GM19463 (cell line): ENCODE measurements around the gene NDP.

Experiments
- ATAC-seq: cut with Tn5 transposase; IDR thresholded peaks from one replicate; pipeline ENCODE4 v1.9.1; 2021; ENCODE audit warnings: mild to moderate bottlenecking, moderate library complexity; ENCODE audit not compliant: unreplicated experiment

Gene NDP, protein sequence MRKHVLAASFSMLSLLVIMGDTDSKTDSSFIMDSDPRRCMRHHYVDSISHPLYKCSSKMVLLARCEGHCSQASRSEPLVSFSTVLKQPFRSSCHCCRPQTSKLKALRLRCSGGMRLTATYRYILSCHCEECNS

DNA sequence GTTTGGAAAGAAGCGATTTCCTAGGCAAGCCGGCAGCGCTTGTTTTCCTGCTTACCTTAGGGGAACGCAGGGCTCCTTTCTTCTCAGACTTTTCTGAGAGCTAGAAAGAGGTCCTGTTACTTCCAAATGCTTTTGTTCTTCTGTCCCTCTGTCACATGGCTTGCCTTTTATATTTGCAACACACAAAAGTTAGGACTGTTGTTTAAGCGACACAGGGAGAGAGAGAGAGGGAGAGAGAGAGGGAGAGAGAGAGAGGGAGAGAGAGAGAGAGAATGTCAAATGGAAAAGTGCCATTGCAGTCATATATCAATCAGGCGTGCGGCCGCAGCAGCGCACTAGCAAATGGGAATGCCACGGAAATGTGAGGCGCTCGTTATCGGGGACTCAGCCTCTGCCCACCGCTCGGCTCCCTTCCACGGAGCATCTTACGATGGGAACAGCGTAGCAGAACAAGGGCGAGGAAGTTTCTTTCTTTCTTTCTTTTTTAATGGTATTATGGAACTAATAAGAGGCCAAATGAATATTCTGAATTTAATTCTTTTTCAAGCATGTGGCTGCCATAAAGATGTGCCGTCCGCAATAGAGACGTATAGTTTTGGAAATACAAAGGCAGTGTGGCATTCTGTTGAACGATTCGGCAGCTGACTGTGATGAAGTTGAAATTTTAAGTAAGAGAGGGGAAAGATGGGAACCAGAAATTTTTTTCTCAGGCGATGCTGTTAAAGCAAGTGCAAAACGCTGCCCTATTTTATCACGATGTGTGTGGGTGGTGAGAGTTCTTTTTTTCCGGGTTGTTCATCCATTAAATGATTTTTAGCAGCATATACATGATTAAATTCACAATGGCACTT is at the start of gene NDP:
Gene NDP, minus strand, starts transcription at position 142 of the 851 bp plus-strand sequence. CDS start 14,745 bp downstream, outside the sequence.
- no peak for ATAC-seq

DNA sequence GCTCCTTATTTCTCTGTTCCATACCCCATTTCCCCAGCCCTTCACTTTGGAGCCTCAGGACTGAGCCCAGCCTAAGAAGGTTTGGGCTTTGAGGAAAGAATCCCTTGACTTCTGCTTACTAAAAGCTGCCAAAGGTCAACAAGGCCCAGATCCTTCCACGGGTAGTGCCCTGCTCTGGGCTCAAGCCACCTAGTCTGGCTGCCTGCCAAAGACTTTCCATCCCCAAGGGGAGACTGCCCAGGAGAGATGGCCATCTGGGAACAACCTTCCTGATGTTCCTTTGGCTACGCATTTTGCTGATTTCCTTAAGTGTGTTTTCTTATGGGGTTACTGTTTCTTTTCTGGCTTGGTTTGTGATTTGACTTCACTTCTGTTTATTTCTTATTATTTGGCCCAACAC is 49.8 kb upstream of the NDP start:
- no peak for ATAC-seq

DNA sequence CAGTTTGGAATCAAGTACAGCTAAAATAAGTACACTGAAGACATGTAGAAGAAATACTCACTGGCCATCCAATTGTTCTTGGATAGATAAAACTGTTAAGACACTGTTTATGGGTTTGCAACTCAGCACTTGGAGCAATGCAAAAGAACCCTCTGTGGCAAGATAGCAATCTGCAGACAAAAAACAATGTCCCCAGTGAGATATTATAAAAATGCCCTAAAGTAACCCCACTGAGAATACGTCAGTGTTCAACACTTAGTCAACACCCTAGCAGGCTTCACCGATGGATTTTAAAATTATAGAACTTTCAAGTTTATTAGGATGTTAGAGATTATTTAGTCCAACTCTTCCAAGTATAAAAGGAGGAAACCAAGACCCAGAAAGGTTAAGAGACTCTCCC is 47.5 kb upstream of the NDP start:
- no peak for ATAC-seq

DNA sequence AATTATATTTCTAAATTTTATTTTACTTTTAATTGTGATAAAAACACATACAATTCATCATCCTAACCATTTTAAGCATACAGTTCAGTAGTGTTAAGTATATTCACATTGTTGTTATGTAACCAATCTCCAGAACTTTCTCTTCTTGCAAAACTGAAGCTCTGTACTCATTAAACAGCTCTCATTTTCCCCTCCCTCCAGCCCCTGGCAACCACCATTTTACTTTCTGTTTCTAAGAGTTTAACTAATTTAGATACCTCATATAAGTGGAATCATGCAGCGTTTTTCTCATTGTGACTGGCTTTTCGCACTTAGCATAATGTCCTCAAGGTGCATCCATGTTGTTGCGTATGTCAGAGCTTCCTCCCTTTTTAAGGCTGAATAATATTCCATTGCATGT is 46.7 kb upstream of the NDP start:
- ATAC-seq, result no peak

DNA sequence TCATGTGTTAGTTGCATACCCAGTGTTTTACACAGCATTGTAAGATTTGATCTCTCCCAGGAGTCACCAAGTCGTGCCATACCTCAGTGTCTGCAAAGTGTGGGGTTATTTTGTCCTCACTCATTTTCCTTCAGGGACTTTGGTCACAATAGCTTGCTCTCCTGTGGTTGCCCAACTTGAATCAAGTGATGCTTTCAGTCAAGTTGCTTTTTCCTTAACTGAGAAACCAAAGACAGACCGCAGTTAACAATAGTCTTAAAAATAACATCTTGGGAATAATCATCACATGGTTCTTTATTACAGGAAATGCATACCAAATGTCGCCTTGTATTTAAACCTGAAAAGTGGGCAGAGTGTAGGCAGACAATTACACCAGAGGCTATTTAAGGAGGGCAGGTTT is 44.5 kb upstream of the NDP start:
- no peak for ATAC-seq

DNA sequence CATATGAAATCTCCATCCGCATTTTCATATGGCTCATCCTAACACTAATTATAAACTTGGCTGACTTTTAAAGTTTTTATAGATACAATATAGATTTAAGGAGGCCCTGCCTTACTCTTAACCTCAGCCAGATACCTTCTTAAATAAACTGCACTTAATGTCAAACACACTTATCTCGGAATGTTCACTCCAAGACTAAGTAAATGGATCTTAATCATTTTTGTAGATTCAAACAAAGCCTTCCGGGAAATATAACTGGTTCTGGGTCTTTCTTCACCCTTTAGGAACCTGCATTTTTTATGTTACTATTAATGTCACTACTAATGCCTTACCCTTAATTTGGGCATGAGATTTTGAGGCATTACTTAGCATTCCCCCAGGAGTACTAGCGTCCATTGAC is 43.7 kb upstream of the NDP start:
- no peak for ATAC-seq

DNA sequence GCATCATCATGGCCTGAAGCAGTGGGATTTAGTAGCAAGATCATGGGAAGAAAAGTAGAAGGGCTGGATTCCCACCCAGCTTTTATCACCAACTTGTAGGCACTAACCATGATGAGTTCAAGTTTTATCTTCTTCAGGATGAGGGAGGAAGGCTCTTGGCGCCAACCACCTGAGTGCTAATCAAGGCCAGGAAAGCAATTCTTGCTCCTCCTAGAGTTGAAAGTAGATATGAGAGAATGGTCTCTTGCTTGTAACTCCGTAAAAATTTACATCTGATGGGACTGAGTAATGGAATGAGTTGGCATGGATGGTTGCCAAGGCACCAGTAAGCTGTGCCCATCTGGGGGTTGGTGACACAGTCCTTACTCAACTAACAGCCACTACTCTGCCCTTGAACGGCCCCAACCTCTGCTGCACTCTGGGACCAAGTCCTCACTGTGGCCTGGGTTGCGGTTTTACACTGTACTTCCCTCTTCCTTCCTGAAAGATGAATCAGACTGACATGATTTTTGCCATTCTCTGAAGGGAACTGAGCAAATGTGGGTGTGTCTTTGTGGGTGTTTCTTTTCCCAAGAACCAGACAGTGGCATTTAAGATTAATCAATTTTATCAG is 39.4 kb upstream of the NDP start:
- ATAC-seq, result no peak

DNA sequence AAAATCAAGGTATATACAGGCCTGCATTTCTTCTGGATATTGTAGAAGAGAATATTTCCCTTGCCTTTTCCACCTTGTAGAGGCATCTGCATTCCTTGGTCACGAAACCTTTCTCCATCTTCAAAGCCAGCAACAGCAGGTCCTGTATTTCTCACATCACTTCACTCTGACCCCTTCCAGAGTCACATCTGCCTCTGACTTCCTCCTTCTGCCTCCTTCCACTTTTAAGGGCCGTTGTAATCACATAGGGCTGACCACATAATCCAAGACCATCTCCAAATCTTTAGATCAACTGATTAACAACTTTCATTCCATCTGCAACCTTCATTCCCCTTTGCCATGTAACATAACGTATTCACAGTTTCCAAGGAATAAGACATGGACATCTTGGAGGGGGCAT is 38.3 kb upstream of the NDP start:
- no peak for ATAC-seq

DNA sequence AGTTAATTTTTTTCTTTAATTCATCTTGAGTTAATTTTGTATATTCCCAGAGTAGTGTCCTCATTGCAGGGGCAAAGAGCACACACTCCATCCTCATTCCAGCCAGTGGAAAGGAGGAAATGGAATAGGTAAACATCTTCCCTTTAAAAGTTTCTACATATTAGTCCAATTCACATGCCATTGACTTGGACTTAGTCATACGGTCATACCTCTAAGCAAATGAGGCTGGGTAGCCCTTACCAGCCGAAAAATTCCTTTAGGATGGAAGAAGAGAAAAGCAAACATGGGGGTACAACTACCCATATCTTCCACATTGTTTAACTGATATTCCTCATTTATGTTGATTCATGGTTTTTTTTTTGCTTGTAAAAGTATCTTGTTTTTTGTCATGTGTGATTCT is 37.4 kb upstream of the NDP start:
- no peak for ATAC-seq

DNA sequence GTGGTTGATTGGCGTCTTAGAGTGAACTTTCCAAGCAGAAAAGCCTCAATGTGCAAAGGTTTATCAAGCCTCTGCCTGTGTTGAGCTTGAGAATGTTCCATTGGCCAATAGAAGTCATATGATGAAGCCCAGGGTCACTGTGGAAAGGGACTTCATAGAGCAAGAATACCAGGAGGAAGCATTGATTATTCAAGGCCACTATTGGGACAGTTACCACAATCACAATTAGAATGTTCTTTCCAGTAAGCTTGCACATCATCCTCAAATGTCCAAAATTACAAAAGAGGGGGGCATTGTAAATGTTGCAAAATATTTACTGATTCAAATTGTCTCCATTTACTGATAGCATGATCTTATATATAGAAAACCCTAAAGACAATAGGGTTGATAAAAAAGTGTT is 32.9 kb upstream of the NDP start:
- ATAC-seq, result no peak

DNA sequence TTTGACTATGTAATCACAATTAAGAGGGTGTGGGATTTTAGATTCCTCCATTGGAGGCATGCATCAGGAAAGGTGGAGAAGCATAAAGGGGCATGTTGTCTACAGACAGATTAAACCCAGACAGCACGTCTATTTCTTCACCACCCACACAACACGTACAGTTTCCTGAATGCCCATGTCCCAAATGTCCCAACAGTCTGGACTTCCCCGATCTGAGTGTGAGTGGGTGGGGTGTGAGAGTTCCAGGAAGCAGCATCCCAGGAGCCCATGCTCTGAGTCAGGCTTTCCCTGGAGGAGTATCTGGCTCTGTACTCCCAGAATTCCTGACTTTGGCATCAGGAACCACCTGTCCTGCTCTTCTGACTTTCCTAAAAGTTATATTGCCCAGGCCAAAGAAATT is 30.8 kb upstream of the NDP start:
- ATAC-seq, result no peak

DNA sequence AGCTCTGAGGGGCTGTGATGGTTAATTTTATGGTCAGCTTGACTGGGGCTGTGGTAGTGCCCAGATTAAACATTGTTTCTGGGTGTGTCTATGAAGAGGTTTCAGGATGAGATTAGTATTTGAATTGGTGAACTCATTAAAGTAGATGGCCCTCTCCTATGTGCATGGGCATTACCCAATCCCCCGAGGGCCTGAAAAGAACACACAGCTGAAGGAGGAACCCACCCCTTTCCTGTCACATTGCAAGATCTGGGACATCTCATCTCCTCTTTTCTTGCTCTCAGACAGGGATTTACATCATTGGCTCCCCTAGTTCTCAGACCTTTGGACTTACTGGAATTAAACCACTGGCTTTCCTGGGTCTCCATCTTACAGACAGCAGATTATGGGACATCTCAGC is 29.4 kb upstream of the NDP start:
- no peak for ATAC-seq

DNA sequence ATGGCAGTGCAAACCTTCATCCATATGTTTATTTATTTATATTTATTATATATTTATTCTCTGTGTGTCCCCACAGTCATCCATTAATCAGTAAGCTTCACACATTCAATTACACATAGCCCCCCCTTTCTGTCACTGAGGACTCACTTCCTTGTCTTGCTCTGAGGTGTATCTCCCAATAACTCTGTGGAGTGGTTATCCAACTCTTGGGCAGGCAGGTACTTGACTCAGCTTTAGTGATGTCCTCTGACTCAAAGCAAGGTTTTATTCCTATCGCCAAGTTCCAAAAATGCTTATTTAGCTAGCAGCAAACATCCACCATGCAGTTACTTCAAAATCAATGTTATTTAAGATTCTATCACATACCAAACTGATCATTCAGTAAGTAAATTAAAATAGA is 25.2 kb upstream of the NDP start:
- ATAC-seq, result no peak

DNA sequence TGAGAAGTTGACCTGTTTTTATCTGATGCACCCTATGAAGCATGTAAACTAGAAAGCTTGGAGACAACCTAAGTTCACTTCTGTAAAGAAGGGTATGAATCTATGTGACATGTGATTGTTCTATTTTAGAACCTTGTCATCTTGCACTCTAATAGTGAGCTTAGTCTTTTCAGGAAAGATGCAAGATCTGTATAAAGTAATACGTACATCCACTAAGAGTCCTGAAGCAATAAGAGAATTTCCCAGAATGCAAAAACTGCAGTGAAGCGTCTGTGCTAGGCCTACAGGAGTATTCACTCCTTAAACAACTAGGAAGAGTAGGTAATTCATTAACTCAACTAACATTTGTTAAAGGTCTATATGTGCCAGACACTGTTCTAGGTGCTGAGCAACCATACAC is 23.3 kb upstream of the NDP start:
- no peak for ATAC-seq

DNA sequence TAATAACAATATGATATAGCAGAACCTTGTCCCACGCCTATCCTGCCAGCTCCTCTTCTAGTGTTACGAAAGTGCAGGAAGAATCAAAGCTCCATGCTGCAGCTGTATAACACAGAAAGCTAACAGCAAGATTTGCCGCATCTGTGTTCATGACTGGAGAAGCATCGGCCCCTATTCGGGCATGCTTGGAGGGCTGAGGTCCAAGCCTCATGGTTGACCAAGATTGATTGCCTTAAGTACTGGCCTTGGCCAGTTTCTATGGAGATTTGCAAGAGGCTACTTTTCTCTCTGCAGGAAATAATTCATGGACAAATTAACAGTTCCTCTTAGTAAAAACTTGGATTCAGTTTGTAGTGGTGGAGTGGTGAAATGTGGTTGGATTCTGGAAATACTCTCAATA is 12.9 kb upstream of the NDP start:
- ATAC-seq, result no peak

DNA sequence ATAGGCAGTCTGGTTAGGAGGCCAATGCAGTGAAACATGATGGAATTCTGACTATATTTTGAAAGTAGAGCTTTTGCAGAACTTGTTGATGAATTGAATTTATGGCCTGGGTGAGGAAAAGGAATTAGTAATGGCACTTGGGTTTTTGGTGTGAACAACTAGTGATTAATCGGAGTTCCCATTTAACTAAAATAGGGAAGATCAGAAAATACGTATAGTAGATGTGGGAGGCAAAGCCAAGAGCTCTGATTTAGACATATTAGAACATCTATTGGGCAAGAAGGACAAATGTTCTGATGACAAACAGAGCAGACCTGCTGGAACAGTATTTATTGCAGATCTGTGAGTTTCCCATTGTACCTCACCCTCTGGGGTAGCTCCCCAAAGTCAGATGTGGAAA is 12.3 kb upstream of the NDP start:
- no peak for ATAC-seq

DNA sequence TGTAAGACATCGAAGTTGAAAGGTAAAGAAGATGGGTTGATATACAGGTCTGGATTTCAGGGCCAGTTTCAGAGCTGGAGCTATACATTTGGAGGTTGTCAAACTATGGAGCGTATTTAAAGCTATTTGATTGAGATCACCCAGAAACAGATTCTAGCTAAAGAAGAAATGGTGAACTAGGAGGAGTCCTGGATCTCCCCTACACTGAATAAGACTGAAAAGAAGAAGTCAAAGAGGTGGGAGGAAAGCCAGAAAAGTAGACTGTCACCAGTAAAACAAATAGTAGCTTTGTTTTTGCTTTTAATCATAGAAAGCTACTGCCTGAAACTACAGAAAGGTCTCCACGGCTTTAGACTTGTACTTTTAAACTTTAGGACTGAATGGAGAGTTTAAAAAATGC is 5.0 kb upstream of the NDP start:
- no peak for ATAC-seq

DNA sequence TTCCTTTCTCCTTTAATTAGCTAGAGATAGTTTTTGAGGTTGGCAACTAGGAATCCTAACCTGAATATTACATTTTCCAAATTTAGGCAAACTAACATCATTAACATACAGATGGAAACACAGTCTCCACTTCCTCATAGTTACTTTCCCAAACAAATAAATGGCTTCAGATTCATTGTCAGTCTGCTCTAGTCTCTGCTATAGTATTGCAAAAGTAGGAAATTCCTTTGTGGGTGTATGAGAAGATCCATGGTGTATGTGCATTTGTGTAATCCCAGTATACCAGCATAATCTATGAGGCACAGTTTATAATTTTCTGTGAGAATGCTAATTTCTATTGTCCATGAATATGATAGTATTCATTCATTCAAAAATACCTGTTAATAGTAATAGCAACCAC is 3.0 kb upstream of the NDP start:
- no peak for ATAC-seq

DNA sequence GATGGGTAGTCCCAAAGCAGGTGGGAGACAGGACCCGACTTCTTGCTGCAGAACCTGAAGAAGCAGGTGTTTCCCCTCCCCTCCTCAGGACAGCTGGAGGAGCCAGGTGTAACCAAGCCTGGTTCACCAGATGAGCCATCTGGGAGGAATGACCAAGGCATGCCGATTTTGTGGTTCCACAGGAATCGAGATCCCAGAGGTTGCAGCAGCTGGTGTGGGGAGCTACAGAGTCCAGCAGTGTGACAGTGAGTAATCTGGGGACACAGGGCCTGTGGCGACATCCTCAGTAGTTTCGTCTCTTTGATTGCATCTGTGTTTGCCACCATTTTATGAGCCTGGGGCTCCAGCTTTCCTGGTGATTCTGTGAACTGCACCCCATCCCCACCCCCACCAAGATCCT is 2.6 kb upstream of the NDP start:
- ATAC-seq, result no peak

DNA sequence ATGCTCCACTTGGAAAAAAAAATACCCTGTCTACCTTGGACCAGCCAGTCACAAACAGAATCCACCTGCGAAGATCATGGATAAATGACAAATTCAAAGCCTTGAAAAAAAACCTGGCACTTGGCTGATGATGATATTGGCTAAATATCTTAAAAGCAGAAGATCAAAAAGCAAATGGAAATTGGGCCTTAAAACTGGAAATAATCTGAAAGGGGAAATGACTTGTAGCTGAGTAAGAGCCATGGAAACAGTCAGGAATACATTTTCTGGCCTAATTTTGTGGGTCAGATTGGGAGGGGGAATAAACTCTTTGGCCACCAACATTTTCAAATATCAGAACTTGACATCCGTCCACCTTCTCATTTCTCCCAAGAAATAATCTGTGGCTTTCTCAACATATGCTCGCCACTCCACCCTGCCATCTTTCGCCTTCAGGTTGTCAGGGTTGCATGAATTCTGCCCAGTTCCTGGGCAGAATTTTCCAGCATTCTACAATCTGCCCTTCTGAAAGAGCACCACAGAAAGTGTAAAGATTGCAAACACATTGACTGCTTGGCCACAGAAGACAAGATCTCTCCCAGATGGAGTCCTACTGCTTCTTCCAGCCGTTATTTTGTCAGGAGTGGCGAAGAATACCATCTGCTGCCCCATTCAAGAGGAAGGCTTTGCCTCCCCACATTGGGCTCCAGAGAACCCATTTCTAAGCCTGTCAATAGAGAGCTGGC is 1.7 kb upstream of the NDP start:
- ATAC-seq, result no peak

DNA sequence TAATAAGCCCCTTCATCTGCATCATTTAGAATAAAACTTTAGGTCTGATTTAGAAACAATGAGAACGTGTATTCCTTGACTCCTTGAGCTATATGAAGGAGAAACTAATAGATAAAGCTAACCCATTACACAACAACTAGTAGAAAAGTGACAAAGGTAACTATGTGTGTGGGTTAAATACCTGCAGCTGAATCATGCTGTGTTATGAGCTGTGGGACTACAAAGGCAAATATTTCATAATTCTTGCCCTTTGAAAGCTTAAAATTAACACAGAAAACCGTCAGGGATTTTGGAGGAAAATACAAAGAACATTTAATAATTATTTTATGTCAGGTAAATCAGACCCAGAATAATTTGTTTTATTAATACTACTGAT is 898 bp upstream of the NDP start:
- ATAC-seq, result no peak
